GM19467 (cell line): ENCODE measurements around the gene SLC25A10.

Experiments
- ATAC-seq: cut with Tn5 transposase; IDR thresholded peaks from one replicate; pipeline ENCODE4 v1.9.1; 2021; ENCODE audit warnings: mild to moderate bottlenecking, moderate library complexity; ENCODE audit not compliant: unreplicated experiment

The SLC25A10 gene

GRCh38 chr17:81686614-81687013 lies 25.5 kb upstream of the SLC25A10 start:
- ATAC-seq = no peak

- no peak for ATAC-seq
These were observed 24.1 kb upstream of the SLC25A10 start for GRCh38 chr17:81687770-81688541.

GRCh38 chr17:81688616-81689015 lies 23.5 kb upstream of the SLC25A10 start:
- no peak for ATAC-seq

- no peak for ATAC-seq
These were observed 22.0 kb upstream of the SLC25A10 start for GRCh38 chr17:81690066-81690465.

- ATAC-seq = no peak
These were observed 21.5 kb upstream of the SLC25A10 start for GRCh38 chr17:81690549-81690948.

- ATAC-seq = no peak
These were observed 20.9 kb upstream of the SLC25A10 start for GRCh38 chr17:81691196-81691595.

- ATAC-seq = no peak
These were observed 20.5 kb upstream of the SLC25A10 start for GRCh38 chr17:81691608-81692007.

GRCh38 chr17:81693509-81694210 lies 18.4 kb upstream of the SLC25A10 start:
- ATAC-seq = no peak

- no peak for ATAC-seq
These were observed 17.3 kb upstream of the SLC25A10 start for GRCh38 chr17:81694810-81695209.

GRCh38 chr17:81695211-81695610 lies 16.9 kb upstream of the SLC25A10 start:
- no peak for ATAC-seq

- no peak for ATAC-seq
These were observed 16.3 kb upstream of the SLC25A10 start for GRCh38 chr17:81695801-81696200.

- no peak for ATAC-seq
These were observed 15.7 kb upstream of the SLC25A10 start for GRCh38 chr17:81696218-81696941.

GRCh38 chr17:81697261-81698044 lies 14.6 kb upstream of the SLC25A10 start:
- ATAC-seq = no peak

GRCh38 chr17:81700353-81701287 lies 11.5 kb upstream of the SLC25A10 start:
- no peak for ATAC-seq

- no peak for ATAC-seq
These were observed 10.6 kb upstream of the SLC25A10 start for GRCh38 chr17:81701288-81702071.

- peak; percentile 66 for ATAC-seq
These were observed 8.9 kb upstream of the SLC25A10 start, which contains the start of gene MRPL12 for GRCh38 chr17:81702934-81703746. TSS of gene MRPL12 (plus strand) at chr17:81703367. CDS start at chr17:81703502, 135 bp downstream.

GRCh38 chr17:81703747-81704654 lies 8.1 kb upstream of the SLC25A10 start:
- no peak for ATAC-seq
